NCI-H2029 treated with DMSO at 0.1 percent for 48 hours (cell line): ENCODE data around the gene TDRD9.
A peak's percentile ranks its signal among the peaks of the same experiment; 100 is the strongest.
"Not testable (repeated sequence)": the region's sequence is repeated elsewhere in the genome, so short reads cannot be mapped to it uniquely, and the experiment has no call there.

Experiments
- DNase-seq: peaks from one replicate; lab custom pipeline; 2025; lab: John Stamatoyannopoulos, UW

The TDRD9 gene

GRCh38 chr14:103920981-103921854 is 7.0 kb upstream of the TDRD9 start:
- peak; percentile 16 for DNase-seq

GRCh38 chr14:103921855-103922200 is 6.4 kb upstream of the TDRD9 start:
- not testable (repeated sequence) for DNase-seq

DNA sequence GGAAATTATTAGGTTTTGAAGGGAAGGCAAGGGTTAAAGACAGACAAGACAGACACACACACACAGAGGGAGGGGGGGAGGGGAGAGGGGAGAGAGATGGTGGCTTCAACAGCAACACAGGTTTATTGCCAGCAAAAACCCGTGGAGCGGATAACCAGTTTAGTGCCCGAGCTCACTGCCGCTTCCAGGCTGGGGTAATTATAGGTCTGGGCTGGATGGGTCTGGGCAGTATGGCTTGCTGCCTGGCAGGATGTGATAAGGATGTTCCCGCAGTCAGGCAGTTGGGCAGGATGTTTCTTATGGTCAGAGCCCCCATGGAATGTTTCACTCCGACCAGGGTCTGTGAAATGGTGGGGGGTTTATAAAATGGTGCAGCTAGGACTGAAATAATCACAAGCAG is 4.4 kb upstream of the TDRD9 start:
- no peak for DNase-seq

DNA sequence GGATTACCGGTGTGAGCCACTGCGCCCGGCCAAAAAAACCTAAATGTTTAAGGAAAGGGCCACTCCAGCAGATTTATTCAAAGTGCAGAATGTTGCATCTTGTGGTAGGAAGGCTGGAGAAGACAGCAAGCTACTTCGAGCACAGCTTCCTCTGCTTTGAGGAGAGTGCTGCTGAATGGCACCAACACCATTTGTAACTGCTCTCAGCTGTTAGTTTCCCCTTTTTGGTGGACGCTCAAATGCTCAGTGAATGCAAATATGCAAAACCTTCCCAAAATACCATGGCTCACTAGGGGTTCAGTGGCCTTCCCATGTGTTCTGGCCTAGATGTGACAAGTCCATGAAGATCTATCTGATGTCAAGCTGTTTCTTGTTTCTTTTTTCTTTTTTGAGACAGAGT is 2.9 kb upstream of the TDRD9 start:
- no peak for DNase-seq

DNA sequence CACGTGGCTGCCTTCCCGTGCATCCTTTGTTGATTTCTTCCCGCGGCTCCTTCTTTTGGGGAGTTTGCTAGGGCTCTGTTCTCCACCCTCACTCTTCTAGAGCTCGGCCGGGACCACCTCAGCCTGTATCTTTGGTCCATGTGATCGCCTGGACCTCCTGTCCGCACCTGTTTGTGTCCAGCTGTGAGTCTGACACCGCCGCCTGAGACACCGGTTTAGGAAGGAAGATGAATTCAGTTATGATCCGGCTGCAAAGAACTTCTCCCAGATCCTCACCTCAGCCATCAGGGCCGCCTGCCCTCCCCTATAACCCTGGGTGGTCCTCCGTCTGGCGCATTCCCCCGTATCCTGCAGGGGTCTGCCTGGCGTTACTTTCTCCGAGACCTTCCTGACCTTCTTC is 690 bp upstream of the TDRD9 start:
- DNase-seq, result no peak

DNA sequence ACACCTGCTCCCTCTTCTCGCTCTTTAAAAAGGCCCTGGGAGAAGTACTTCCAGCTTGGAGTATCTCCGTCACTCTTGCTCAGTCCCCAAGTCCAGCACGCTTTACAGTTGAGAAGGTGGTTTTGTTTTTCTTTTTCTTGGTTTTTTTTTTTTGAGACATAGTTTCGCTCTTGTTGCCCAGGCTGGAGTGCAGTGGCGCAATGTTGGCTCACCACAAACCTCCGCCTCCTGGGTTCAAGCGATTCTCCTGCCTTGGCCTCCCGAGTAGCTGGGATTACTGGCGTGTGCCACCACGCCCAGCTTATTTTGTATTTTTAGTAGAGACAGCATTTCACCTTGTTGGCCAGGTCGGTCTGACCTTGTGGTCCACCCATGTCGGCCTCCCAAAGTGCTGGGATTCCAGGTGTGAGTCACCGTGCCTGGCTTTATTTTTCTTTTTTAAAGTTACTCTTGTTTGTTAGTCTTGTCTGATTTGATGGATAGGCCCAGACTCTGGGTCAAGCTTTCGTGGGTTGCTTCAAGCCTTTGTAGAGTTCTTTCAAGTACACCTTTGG is 1.9 kb downstream of the TDRD9 start:
- DNase-seq, result no peak

DNA sequence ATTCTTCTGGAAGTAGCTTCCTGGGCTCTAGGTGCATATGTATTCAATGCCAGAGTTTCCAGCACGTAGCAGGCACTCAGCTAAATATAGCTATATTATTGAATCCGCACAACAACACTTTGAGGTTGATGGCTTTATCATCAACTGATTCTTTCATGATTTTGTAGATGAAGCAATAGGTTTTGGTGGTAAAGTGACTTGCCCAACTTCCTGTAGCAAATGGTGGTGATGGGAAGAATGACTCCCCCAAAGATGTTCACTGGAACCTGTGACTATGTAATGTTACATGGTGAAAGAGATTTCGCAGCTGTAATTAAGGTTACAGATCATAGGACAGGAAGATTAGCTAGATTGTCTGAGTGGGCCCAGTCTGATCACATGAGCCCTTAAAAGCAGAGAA is 3.2 kb downstream of the TDRD9 start:
- DNase-seq, result no peak

DNA sequence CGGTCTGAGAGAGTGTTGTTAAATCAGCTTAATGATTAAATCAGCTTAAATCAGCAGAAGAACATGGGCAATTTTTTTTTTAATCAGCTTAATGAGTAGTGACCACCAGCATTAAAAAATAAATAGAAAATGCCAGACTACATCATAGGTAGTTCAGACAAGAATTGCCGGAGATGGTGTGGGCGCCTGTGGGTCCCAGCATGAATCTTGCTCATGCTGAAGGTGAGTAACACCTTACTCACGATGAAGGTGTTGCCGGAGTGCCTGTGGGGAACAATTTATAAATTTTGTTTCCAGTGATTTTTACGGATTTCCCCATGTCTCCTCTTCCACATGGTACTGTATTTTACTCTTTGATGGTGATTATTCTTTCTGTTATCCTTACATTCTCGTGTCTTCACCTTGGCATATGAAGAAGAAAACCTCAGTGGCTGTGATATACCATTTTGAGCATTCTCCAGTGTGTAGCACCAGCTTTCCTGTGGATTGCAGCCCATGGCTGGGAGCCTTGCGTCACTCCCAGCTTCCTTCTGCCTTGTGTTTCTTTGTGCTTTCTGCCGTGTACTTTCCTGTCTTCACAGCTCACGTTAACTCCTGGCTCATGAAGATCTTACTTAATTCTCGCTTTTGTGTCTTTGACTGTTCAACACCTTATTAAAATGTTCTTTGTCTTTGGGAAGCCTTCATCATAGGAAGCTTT is 4.7 kb downstream of the TDRD9 start:
- no peak for DNase-seq

DNA sequence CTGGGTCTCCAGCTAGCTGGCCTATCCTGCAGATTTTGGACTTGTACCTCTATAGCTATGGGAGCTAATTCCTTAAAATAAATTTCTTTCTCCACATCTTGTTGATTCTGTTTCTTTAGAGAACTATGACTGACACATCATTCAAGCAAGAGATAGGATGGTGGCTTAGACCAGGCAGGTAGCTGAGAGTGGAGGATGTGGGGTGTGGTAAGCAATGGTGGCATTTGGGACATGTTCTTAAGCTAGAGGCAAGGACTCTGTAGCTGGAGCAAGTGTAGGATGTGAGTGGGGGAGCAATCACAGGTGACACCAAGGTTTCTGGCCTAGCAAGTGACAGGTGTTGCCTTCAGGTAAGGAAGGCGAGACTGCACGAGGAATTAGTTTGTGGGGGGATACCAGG is 6.8 kb downstream of the TDRD9 start:
- no peak for DNase-seq

DNA sequence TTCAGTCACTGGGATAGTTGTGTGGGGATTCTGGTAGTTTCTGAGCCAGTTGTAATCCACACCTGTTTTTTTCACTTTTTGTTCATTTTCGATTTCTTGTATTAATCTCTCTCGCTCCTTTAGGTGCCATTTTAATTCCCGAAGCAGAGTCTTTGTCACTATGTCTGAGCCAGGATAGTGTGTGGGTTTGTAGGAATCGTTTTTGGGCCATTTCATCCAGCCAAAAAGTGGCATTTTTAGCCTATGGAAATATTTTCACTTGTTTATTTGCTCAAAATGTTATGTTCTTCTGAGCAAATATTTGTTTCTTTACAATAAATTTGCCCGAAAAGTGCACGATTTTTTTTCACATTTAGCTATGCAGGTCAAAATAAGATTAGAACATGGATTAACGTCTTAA is 13.2 kb downstream of the TDRD9 start:
- DNase-seq, result no peak

DNA sequence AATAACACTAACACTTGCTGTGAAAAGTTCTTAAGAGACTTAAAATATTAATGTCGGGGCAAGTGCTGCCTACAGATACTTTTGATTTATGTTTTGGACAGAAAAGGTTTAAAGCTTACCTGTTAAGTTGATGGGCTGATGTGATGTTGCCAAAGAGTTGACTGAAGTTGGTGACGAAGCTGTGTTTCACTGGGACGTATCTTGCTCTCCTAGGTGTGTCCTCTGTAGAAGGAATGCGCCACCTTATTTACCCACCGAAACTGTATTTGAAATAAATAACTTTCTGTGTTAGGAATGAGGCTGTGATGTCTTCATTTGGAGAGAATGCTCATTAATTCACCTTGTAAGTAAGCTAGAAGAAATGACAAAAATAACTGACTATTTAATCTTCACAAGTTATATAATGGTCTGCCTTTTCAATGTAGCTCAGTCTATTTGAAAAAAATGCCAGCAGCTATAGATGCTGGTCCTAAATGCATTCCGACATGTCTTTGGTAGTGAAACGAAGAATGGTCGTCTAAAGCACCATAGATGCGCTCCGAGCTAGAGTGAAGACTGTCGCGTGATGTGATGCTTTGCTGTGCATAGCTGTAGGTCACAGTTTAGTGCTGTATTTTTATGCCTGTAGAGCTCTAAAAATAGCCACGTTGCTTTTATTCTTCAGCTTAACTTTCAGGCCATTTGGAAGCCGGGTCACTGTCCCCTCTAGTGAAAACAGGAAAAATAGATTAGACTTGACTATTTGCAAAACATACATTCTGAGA is 13.9 kb downstream of the TDRD9 start, which contains the start of gene RD3L:
Gene RD3L, minus strand, starts transcription at position 557 of the 764 bp plus-strand sequence. CDS start 834 bp downstream, outside the sequence.
- DNase-seq, result no peak

DNA sequence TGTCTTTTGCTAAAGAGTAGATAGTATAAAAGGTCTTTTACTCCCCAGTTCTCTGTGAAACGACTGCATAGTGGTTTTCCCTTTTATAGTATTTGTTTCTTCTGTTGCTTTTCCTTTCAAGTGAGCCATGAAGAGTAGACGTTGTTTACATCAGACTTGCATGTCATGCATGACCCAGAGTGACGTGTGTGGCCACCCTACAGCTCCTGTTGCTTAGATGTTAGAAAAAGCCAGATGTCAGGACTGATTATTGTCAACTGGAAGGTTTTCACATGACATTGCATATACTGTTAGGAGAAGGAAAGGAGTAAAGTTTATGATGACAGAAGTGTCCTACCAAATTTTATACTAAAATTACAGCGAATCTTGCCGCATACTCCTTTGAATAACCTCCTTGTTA is 15.4 kb downstream of the TDRD9 start:
- DNase-seq, result no peak

DNA sequence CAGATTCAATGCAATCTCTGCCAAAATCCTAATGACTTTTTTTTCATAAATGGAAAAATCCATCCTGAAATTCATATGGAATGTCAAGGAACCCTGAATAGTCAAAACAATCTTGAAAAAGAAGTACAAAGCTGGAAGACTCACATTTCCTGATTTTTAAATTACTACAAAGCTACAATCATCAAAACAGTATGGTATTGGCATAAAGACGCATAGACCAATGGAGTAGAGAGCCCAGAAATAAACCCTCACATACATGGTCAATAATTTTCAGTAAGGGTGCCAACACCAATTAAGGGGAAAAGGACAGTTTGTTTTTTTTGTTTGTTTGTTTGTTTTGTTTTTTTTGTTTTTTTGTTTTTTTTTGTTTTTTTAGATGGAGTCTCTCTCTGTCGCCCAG is 18.7 kb downstream of the TDRD9 start:
- no peak for DNase-seq

DNA sequence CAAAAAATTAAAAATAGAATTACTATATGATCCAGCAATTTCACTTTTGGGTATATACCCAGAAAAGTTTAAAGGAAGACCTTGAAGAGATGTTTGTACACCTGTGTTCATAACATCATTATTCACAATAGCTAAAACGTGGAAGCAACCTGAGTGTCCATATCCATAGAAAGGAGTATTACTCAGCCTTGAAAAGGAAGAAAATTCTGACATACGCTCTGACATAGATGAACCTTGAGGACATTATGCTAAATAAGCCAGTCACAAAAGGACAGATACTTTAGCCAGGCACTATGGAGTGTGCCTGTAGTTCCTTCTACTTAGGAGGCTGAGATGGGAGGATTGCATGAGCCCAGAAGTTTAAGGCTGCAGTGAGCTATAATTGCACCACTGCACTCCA is 20.2 kb downstream of the TDRD9 start:
- no peak for DNase-seq

- no peak for DNase-seq
These were observed 21.0 kb downstream of the TDRD9 start for GRCh38 chr14:103949131-103949790.

- DNase-seq, result no peak
These were observed 32.3 kb downstream of the TDRD9 start for GRCh38 chr14:103960457-103961055.

- no peak for DNase-seq
These were observed 33.8 kb downstream of the TDRD9 start for GRCh38 chr14:103961928-103962578.

DNA sequence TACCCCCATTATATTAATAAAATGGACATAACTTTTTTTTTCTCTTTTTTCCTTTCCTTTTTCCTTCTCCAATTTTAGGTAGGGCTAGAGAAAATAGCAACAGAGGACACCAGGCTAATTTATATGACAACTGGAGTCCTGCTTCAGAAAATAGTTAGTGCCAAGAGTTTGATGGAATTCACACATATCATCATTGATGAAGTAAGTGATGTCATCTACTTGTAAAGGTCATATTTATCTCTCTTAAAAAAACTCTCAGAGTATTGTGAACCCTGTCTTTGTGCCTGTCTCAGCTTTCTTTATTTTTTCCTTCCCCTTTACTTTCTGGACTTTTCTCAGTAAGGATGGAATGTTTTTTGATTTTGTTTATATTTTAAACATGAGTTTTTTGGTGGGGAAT is 38.4 kb downstream of the TDRD9 start:
- no peak for DNase-seq

GRCh38 chr14:103969961-103970360 is 41.7 kb downstream of the TDRD9 start:
- DNase-seq, result no peak

- DNase-seq, result no peak
These were observed 45.1 kb downstream of the TDRD9 start for GRCh38 chr14:103973354-103973753.

DNA sequence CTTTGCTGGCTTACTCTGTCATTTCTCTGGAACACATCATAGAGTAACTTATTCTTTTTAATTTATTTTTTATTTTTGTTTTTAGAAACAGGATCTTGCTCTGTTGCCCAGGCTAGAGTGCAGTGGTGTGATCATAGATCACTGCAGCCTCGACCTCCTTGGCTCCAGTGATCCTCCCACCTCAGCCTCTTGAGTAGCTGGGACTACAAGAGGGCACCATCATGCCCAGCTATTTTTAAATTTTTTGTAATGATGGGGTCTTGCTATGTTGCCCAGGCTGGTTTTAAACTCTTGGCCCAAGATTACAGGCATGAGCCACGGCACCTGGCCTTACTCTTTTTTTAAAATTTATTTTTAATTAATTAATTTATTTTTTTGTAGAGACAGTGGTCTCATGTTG is 46.3 kb downstream of the TDRD9 start:
- no peak for DNase-seq
